HepG2 (cell line): ENCODE data around the gene CBX5. TPM values are rescaled to one million over a fixed set of nuclear protein-coding genes. Genes with fewer than 3 reads are reported as not detected.
A peak's percentile ranks its signal among the peaks of the same experiment; 100 is the strongest.

Source experiments
- FOXK1 ChIP-seq: sonication (generic); formaldehyde crosslinking; IDR thresholded peaks from 2 replicates; pipeline ENCODE4 v1.4.0; 2020; ENCODE audit warnings: low read depth, missing genetic modification reagents, borderline replicate concordance
- HIVEP1 ChIP-seq: sonication (generic); formaldehyde crosslinking; IDR thresholded peaks from 2 replicates; pipeline ENCODE4 v1.4.0; 2020; ENCODE audit warnings: mild to moderate bottlenecking, missing genetic modification reagents
- HNRNPUL1 ChIP-seq: fragments of 200-400 bp; formaldehyde crosslinking; IDR thresholded peaks from 2 replicates; pipeline ENCODE4 v1.6.1; 2017; ENCODE audit warnings: low read depth, mild to moderate bottlenecking, low read length, moderate library complexity
- ISL2 ChIP-seq: sonication (generic); formaldehyde crosslinking; IDR thresholded peaks from 2 replicates; pipeline ENCODE4 v1.5.0; 2020; ENCODE audit warnings: missing genetic modification reagents
- KMT2B ChIP-seq: IDR thresholded peaks from 2 replicates; pipeline ENCODE4 v1.6.1; 2016; ENCODE audit warnings: missing genetic modification reagents, missing compliant biosample characterization
- MEF2D ChIP-seq: sonication (generic); formaldehyde crosslinking; IDR thresholded peaks from 2 replicates; pipeline ENCODE4 v1.5.1; 2020; ENCODE audit warnings: mild to moderate bottlenecking, missing genetic modification reagents
- MXI1 ChIP-seq: IDR thresholded peaks from 3 replicates; pipeline ENCODE4 v1.6.1; 2012; ENCODE audit warnings: low read depth, low read length, inconsistent platforms, borderline replicate concordance
- MYNN ChIP-seq: sonication (generic); formaldehyde crosslinking; IDR thresholded peaks from 2 replicates; pipeline ENCODE4 v1.4.0; 2020; ENCODE audit warnings: mild to moderate bottlenecking, low read depth, missing genetic modification reagents
- NCOR1 ChIP-seq: fragments of 200-600 bp; sonication (generic); IDR thresholded peaks from 2 replicates; pipeline ENCODE4 v1.7.0; 2017; ENCODE audit warnings: antibody characterized with exemption, low read length, borderline replicate concordance
- RBM22 ChIP-seq: fragments of 200-400 bp; formaldehyde crosslinking; optimal IDR thresholded peaks from 2 replicates; pipeline ENCODE3; 2017; ENCODE audit warnings: mild to moderate bottlenecking, low read length, moderate library complexity
- ZFY ChIP-seq: sonication (generic); formaldehyde crosslinking; IDR thresholded peaks from 2 replicates; pipeline ENCODE4 v1.4.0; 2020; ENCODE audit warnings: missing genetic modification reagents
- ZNF318 ChIP-seq: sonication (generic); formaldehyde crosslinking; IDR thresholded peaks from 2 replicates; pipeline ENCODE4 v1.4.0; 2020; ENCODE audit warnings: mild to moderate bottlenecking, missing genetic modification reagents
- ZNF331 ChIP-seq: sonication (generic); formaldehyde crosslinking; IDR thresholded peaks from 2 replicates; pipeline ENCODE4 v1.4.0; 2020; ENCODE audit warnings: missing genetic modification reagents
- ZNF552 ChIP-seq: sonication (generic); formaldehyde crosslinking; IDR thresholded peaks from 2 replicates; pipeline ENCODE4 v1.9.0; 2022; ENCODE audit warnings: missing genetic modification reagents, mild to moderate bottlenecking, borderline replicate concordance
- ZNF749 ChIP-seq: sonication (generic); formaldehyde crosslinking; IDR thresholded peaks from 2 replicates; pipeline ENCODE4 v1.8.0; 2022; ENCODE audit warnings: mild to moderate bottlenecking, missing genetic modification reagents, moderate library complexity, borderline replicate concordance
- ZNF773 ChIP-seq: sonication (generic); formaldehyde crosslinking; IDR thresholded peaks from 2 replicates; pipeline ENCODE4 v1.4.0; 2020; ENCODE audit warnings: missing genetic modification reagents, borderline replicate concordance
- polyA plus RNA-seq, 8 experiments: library from polyadenylated mRNA; depleted of rRNA in 3 of 8; stranded (reverse) in 7 of 8; unstranded in 1 of 8; fragments of >200 nt; fragmentation: Illumina TruSeq in 4 of 8; extraction: Trizol in 4 of 8; gene quantifications; 2 replicates each; pipeline versions ENCODE4 v1.2.1 to v1.2.3, GENCODE V29; 2011 to 2016; ENCODE audit warnings: low read depth in 4 of 8, missing spikeins in 1 of 8, mixed read lengths in 1 of 8; ENCODE audit not compliant: insufficient read depth in 1 of 8
- total RNA-seq, 5 experiments: library from RNA; depleted of rRNA; stranded (reverse); fragments of >200 nt; fragmentation: Illumina TruSeq; extraction: Trizol; gene quantifications; 2 replicates each; pipeline ENCODE4 v1.2.3, GENCODE V29; 2016; ENCODE audit warnings: low read depth in 1 of 5
- TF ChIP-seq, protein P1 (sequence below): IDR thresholded peaks from 2 replicates; pipeline ENCODE4 v1.6.1; 2012; ENCODE audit warnings: inconsistent platforms
- TF ChIP-seq, protein P2 (sequence below): sonication (generic); formaldehyde crosslinking; conservative IDR thresholded peaks from 2 replicates; pipeline ENCODE4 v1.8.0; 2022; ENCODE audit warnings: low read depth, missing genetic modification reagents

CBX5 gene
- total and polyA plus RNA-seq, 2 of the 13 experiments (the other 11 are each of a cell fraction or from before 2014, with no cell fraction given): 16.0 to 22.2 TPM

GRCh38 chr12:54301428-54302048, 21.6 kb upstream of the CBX5 start (continued):
- TF ChIP-seq ZFY (CRISPR knock-in tag): no peak
- TF ChIP-seq MYNN: no peak
- TF ChIP-seq, protein P1, sequence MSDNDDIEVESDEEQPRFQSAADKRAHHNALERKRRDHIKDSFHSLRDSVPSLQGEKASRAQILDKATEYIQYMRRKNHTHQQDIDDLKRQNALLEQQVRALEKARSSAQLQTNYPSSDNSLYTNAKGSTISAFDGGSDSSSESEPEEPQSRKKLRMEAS: no peak
- TF ChIP-seq HNRNPUL1: no peak
- no peak for TF ChIP-seq ZNF318
- TF ChIP-seq ZNF773 (CRISPR knock-in tag): no peak
- no peak for TF ChIP-seq MXI1
- TF ChIP-seq KMT2B: no peak
- TF ChIP-seq RBM22: no peak
- peak; percentile 67 for TF ChIP-seq NCOR1
- TF ChIP-seq FOXK1: no peak
- TF ChIP-seq ZNF331 (CRISPR knock-in tag): 0 out of 2 replicates have a peak, but pooled peaks have one; percentile 9
- TF ChIP-seq ZNF749 (CRISPR knock-in tag): no peak
- TF ChIP-seq HIVEP1 (CRISPR knock-in tag): no peak
- TF ChIP-seq, protein P2, sequence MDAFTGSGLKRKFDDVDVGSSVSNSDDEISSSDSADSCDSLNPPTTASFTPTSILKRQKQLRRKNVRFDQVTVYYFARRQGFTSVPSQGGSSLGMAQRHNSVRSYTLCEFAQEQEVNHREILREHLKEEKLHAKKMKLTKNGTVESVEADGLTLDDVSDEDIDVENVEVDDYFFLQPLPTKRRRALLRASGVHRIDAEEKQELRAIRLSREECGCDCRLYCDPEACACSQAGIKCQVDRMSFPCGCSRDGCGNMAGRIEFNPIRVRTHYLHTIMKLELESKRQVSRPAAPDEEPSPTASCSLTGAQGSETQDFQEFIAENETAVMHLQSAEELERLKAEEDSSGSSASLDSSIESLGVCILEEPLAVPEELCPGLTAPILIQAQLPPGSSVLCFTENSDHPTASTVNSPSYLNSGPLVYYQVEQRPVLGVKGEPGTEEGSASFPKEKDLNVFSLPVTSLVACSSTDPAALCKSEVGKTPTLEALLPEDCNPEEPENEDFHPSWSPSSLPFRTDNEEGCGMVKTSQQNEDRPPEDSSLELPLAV: no peak
- TF ChIP-seq ISL2: peak; percentile 57
- TF ChIP-seq MEF2D (CRISPR knock-in tag): no peak
- no peak for TF ChIP-seq ZNF552 (CRISPR knock-in tag)
